Mesendoderm (in vitro differentiated cells): ENCODE results near the gene STK4.

ENCODE experiments used
- DNase-seq: peaks from one replicate; pipeline ENCODE4 v3.0.0; 2013
- H2AK5ac ChIP-seq: 2 replicates; pipeline ENCODE4 v1.6.1; 2013; ENCODE audit warnings: low read length, inconsistent platforms
- H2BK120ac ChIP-seq: 2 replicates; pipeline ENCODE4 v1.6.1; 2013; ENCODE audit warnings: low read depth, mild to moderate bottlenecking, low read length, moderate library complexity, mixed read lengths
- H2BK15ac ChIP-seq: replicated peaks from 2 replicates; pipeline ENCODE4 v1.6.1; 2013; ENCODE audit warnings: low read depth, mild to moderate bottlenecking, moderate library complexity
- H2BK5ac ChIP-seq: 2 replicates; pipeline ENCODE4 v1.6.1; 2013; ENCODE audit warnings: low read length, inconsistent platforms
- H3K18ac ChIP-seq: 2 replicates; pipeline ENCODE4 v1.6.1; 2013; ENCODE audit warnings: mild to moderate bottlenecking, low read length, mixed read lengths
- H3K23ac ChIP-seq: one replicate; pipeline ENCODE4 v1.6.1; 2013; ENCODE audit warnings: low read length
- H3K27ac ChIP-seq: 2 replicates; pipeline ENCODE4 v1.5.1; 2013; ENCODE audit warnings: low read depth, mild to moderate bottlenecking, inconsistent platforms, low read length, moderate library complexity
- H3K27me3 ChIP-seq: 2 replicates; pipeline ENCODE4 v1.6.1; 2013; ENCODE audit warnings: low read length, control low read depth, mild to moderate bottlenecking, inconsistent platforms; ENCODE audit not compliant: insufficient read depth, poor library complexity
- H3K36me3 ChIP-seq: 2 replicates; pipeline ENCODE4 v1.6.1; 2013; ENCODE audit warnings: low read length, inconsistent platforms; ENCODE audit not compliant: control insufficient read depth, insufficient read depth
- H3K4ac ChIP-seq: one replicate; pipeline ENCODE4 v1.6.1; 2013; ENCODE audit warnings: low read depth, mild to moderate bottlenecking, low read length, moderate library complexity
- H3K4me1 ChIP-seq: 2 replicates; pipeline ENCODE4 v1.6.1; 2013; ENCODE audit warnings: low read depth, low read length, inconsistent platforms; ENCODE audit not compliant: control insufficient read depth
- H3K4me2 ChIP-seq: 2 replicates; pipeline ENCODE4 v1.6.1; 2013; ENCODE audit warnings: low read length
- H3K4me3 ChIP-seq: 2 replicates; pipeline ENCODE4 v1.5.1; 2013; ENCODE audit warnings: mild to moderate bottlenecking, low read length
- H3K56ac ChIP-seq: one replicate; pipeline ENCODE4 v1.6.1; 2013; ENCODE audit warnings: low read length
- H3K79me1 ChIP-seq: 2 replicates; pipeline ENCODE4 v1.6.1; 2013; ENCODE audit warnings: low read length, inconsistent platforms
- H3K79me2 ChIP-seq: 2 replicates; pipeline ENCODE4 v1.6.1; 2013; ENCODE audit warnings: mild to moderate bottlenecking, low read length; ENCODE audit not compliant: control insufficient read depth, insufficient read depth
- H3K9ac ChIP-seq: 2 replicates; pipeline ENCODE4 v1.6.1; 2013; ENCODE audit warnings: low read length, inconsistent platforms
- H4K5ac ChIP-seq: one replicate; pipeline ENCODE4 v1.6.1; 2013; ENCODE audit warnings: low read length
- H4K8ac ChIP-seq: one replicate; pipeline ENCODE4 v1.6.1; 2013; ENCODE audit warnings: low read depth, mild to moderate bottlenecking, control low read depth, low read length, moderate library complexity
- WGBS: extraction: QIAGEN DNeasy Blood & Tissue Kit; methylation state at CpG from one replicate; pipeline ENCODE4 v1.1.7; 2013; ENCODE audit warnings: low lambda C conversion rate, missing lambda C conversion rate; ENCODE audit not compliant: insufficient coverage; ENCODE audit errors: extremely low coverage; 5-methylcytosine and 5-hydroxymethylcytosine counted together

STK4 gene

DNA sequence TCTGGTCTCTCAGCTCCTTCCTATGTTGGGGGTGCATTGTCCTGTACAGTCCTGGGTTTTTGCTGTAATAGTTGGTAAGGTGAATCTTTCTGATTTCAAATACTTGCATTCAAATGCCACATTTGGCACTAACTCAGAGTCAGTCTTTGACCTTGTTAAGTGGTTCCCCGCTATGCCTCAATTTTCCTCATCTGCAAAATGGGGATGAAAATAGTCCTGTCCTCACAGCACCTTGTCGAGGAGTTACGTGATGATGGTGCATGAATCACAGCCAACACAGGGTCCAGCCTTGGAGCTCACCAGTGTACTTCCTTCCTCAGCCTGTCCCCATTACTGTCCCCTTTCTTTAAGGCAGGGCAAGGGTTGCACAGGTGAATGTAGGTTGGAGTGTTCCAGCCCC is 147.6 kb downstream of the STK4 start:
- Histone ChIP-seq H3K4me3 (no peak overlapping the region), H2BK15ac (no peak overlapping the region), H2AK5ac (no peak overlapping the region), H3K23ac (no peak overlapping the region), H3K9ac (no peak overlapping the region), H4K5ac (no peak overlapping the region), H4K8ac (no peak overlapping the region), H2BK120ac (no peak overlapping the region), H3K27me3 (no peaks in the 10 kb centered on the region), H3K18ac (no peak overlapping the region), H3K56ac (no peak overlapping the region), H3K27ac (no peak overlapping the region), H3K79me1 (no peaks in the 10 kb centered on the region), H3K4me1 (no peaks in the 10 kb centered on the region), H3K36me3 (no peaks in the 10 kb centered on the region), H3K4ac (no peak overlapping the region), H2BK5ac (no peak overlapping the region), H3K79me2 (no peaks in the 10 kb centered on the region), H3K4me2 (no peak overlapping the region)
- no peak for DNase-seq
- WGBS = no CpG with 5 or more reads among the region's 3 CpGs

DNA sequence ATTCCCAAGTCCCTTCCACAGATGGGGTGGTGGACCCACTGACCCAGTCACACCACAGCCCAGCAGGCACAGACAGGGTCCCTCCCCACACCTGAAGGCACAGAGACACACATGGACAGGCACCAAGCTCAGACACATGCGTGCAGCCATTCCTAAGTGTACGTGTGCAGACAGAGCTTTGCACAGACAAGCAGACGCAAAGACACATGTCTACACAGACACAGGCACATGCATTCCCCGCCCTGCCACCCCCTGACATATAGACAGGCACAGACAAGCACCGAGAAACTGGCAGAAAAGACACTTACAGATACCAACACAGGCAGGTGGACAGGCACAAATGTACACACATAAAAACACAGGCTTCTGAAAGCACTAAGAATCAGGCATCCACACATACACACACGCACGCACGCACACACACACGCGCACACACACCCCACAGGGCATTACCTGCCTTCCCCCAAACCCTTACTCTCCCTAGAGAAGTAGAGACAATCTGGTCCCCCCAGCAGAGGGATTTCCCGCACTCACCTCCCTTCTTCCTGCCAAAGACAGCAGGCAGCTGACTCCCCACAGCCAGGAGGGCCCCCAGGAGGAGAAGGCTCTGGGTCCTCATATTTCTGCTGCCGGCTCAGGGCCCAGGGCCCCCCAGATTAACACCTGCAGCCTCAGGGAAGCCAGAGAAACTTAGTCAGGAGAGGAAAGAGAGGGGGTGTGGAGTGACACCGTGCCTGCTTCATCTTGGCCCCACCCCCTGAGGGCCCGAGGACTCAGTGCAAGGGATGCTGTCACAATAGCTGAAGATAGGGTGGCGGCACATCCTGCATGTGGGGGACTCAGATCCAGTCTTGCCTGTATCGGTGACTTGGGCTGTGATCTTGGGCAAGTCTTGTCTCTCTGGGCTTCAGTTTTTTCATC is 148.4 kb downstream of the STK4 start, which contains the start of gene WFDC5:
TSS of gene WFDC5 (minus strand) at position 710 of the 921 bp plus-strand sequence. CDS start at position 619, 91 bp downstream.
- H4K5ac ChIP-seq = no peak within 1 kb of the TSS
- no peak within 1 kb of the TSS for H2AK5ac ChIP-seq
- H2BK15ac ChIP-seq = no peak within 1 kb of the TSS
- H3K79me1 ChIP-seq = no peaks in the 10 kb centered on the region
- H3K4ac ChIP-seq = no peak within 1 kb of the TSS
- no peaks in the 10 kb centered on the region for H3K36me3 ChIP-seq
- no peak for DNase-seq
- no peak within 1 kb of the TSS for H4K8ac ChIP-seq
- no peak within 1 kb of the TSS for H3K56ac ChIP-seq
- no peak within 1 kb of the TSS for H3K9ac ChIP-seq
- H3K27ac ChIP-seq = no peak within 1 kb of the TSS
- H3K4me2 ChIP-seq = no peak within 1 kb of the TSS
- H3K27me3 ChIP-seq = no peaks in the 10 kb centered on the region
- WGBS = no CpG with 5 or more reads among the region's 16 CpGs
- no peak within 1 kb of the TSS for H3K23ac ChIP-seq
- no peak within 1 kb of the TSS for H2BK120ac ChIP-seq
- H3K4me1 ChIP-seq = no peaks in the 10 kb centered on the region
- no peak within 1 kb of the TSS for H3K18ac ChIP-seq
- no peak within 1 kb of the TSS for H2BK5ac ChIP-seq
- H3K79me2 ChIP-seq = no peaks in the 10 kb centered on the region
- H3K4me3 ChIP-seq = no peak within 1 kb of the TSS

DNA sequence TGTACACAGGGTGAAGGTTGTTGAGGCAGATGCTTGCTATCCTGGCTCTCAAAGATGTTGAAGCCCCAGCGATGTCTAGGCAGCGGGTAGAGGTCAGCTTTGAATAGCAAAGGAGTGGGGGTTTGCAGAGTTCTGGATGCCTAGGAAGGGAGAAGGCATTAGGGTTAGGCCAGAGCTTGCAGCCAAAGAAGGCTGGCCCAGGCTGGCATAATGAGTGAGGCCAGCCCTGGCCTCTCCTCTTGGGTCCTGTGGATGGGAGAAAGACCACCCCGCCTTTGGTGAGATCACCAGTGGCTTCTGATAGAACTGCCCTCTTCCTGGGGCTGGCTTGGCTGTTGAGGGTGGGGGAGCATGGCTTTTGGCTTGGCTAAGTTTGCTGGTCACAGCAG is 149.1 kb downstream of the STK4 start:
- H3K18ac ChIP-seq = no peak overlapping the region
- H3K4me1 ChIP-seq = no peaks in the 10 kb centered on the region
- no peak overlapping the region for H4K5ac ChIP-seq
- no peak overlapping the region for H3K4ac ChIP-seq
- no peak overlapping the region for H3K9ac ChIP-seq
- H3K79me2 ChIP-seq = no peaks in the 10 kb centered on the region
- H3K27ac ChIP-seq = no peak overlapping the region
- H3K27me3 ChIP-seq = no peaks in the 10 kb centered on the region
- H3K23ac ChIP-seq = no peak overlapping the region
- no peak overlapping the region for H3K56ac ChIP-seq
- no peak for DNase-seq
- H4K8ac ChIP-seq = no peak overlapping the region
- H2BK15ac ChIP-seq = no peak overlapping the region
- H3K4me2 ChIP-seq = no peak overlapping the region
- H3K4me3 ChIP-seq = no peak overlapping the region
- no peaks in the 10 kb centered on the region for H3K79me1 ChIP-seq
- H2BK5ac ChIP-seq = no peak overlapping the region
- H2AK5ac ChIP-seq = no peak overlapping the region
- WGBS = no CpG with 5 or more reads among the region's 3 CpGs
- no peaks in the 10 kb centered on the region for H3K36me3 ChIP-seq
- H2BK120ac ChIP-seq = no peak overlapping the region

DNA sequence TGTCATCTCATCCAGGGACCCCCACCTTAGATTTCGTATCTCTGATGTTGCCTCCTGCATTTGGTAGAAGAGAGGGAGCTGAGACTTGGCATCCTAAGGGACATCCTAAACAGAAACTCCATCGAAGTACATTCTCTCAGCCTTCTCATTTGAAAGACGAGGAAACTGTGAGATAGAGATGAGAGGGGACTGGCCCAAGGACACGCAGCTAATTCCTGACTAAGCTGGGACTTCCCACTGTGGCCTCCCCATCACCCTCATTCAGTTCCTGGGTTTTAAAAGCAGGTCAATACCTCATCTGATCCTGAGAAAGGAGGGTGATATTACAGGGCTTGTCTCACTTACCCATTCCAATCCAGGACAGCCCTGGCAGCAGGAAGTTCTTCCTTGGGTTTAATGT is 149.5 kb downstream of the STK4 start:
- Histone ChIP-seq H3K79me1 (no peaks in the 10 kb centered on the region), H3K4ac (no peak overlapping the region), H4K8ac (no peak overlapping the region), H3K36me3 (no peaks in the 10 kb centered on the region), H3K4me1 (no peaks in the 10 kb centered on the region), H3K4me2 (no peak overlapping the region), H3K18ac (no peak overlapping the region), H3K9ac (no peak overlapping the region), H4K5ac (no peak overlapping the region), H2AK5ac (no peak overlapping the region), H3K79me2 (no peaks in the 10 kb centered on the region), H3K4me3 (no peak overlapping the region), H2BK15ac (no peak overlapping the region), H2BK5ac (no peak overlapping the region), H3K27me3 (no peaks in the 10 kb centered on the region), H3K23ac (no peak overlapping the region), H2BK120ac (no peak overlapping the region), H3K27ac (no peak overlapping the region), H3K56ac (no peak overlapping the region)
- no CpG with 5 or more reads among the region's 4 CpGs for WGBS
- DNase-seq = no peak

DNA sequence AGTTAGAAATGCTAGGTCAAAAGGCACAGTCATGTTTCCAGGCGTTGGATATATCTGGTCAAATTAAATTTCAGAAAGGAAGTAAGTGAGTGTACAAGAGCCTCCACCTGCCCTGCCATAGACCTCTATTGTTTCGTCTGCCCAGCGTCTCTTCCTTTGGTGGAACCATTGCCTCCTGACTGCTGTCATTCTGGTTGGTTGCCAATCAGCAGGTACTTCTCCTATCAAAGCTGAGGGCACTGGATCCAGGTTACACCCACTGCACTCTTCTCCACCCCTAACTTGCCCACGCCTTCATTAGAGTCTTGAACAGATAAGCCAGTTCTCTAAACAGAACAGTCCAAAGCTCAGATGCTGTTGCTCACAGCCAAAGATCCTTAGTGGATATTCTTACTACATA is 151.3 kb downstream of the STK4 start:
- Histone ChIP-seq H2BK120ac (no peak overlapping the region), H3K4ac (no peak overlapping the region), H3K36me3 (no peaks in the 10 kb centered on the region), H2AK5ac (no peak overlapping the region), H3K9ac (no peak overlapping the region), H3K4me2 (no peak overlapping the region), H3K18ac (no peak overlapping the region), H2BK15ac (no peak overlapping the region), H3K56ac (no peak overlapping the region), H4K8ac (no peak overlapping the region), H2BK5ac (no peak overlapping the region), H3K4me1 (no peaks in the 10 kb centered on the region), H3K27ac (no peak overlapping the region), H3K27me3 (no peaks in the 10 kb centered on the region), H3K79me1 (no peaks in the 10 kb centered on the region), H4K5ac (no peak overlapping the region), H3K79me2 (no peaks in the 10 kb centered on the region), H3K4me3 (no peak overlapping the region), H3K23ac (no peak overlapping the region)
- no CpG with 5 or more reads among the region's 4 CpGs for WGBS
- DNase-seq = no peak

DNA sequence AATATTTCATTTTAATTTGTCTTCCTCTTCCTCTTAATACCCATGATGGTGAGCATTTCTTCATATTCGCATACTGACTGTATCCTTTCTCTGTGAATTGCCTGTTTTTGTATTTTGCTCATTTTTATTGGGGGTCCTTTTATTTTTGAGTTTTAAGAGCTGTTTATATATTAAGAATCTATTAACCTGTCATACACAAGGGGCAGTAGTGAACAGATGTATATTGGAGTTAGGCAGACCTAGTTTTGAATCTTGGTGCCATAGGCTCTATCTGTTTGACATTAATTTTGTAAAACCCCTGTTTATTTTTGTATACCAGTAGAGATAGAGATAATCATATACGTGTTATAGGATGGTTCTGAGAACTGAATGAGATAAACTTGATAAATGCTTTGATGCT is 151.7 kb downstream of the STK4 start:
- Histone ChIP-seq H2AK5ac (no peak overlapping the region), H3K23ac (no peak overlapping the region), H3K4ac (no peak overlapping the region), H3K4me1 (no peaks in the 10 kb centered on the region), H3K27ac (no peak overlapping the region), H4K5ac (no peak overlapping the region), H2BK15ac (no peak overlapping the region), H4K8ac (no peak overlapping the region), H3K56ac (no peak overlapping the region), H3K79me1 (no peaks in the 10 kb centered on the region), H3K36me3 (no peaks in the 10 kb centered on the region), H3K27me3 (no peaks in the 10 kb centered on the region), H3K9ac (no peak overlapping the region), H3K79me2 (no peaks in the 10 kb centered on the region), H3K4me2 (no peak overlapping the region), H2BK120ac (no peak overlapping the region), H3K4me3 (no peak overlapping the region), H2BK5ac (no peak overlapping the region), H3K18ac (no peak overlapping the region)
- DNase-seq = no peak
- WGBS = no CpG with 5 or more reads among the region's 2 CpGs
